ENCODE measurements around the gene SYNE4. TPM values are rescaled to one million over a fixed set of nuclear protein-coding genes. Genes with fewer than 3 reads are reported as not detected.

Gene SYNE4
- total RNA-seq, 2 donors from 2014 or later: 1.5 to 3.9 TPM

- Mint-ChIP-seq H3K4me1 (peaks cover 20% of the 10 kb centered on the region), H3K27me3 (no peaks in the 10 kb centered on the region), H3K27ac (peak overlapping the region; percentile 70), H3K4me3 (peak overlapping the region; percentile 72), H3K9me3 (no peaks in the 10 kb centered on the region), H3K36me3 (ENCODE audit: low read depth) (peaks cover 6% of the 10 kb centered on the region)
- ATAC-seq (replicated peaks): peak; percentile 25
Observed at GRCh38 chr19:36009220-36009619, 607 bp upstream of the SYNE4 start.

- Mint-ChIP-seq H3K27ac (no peak overlapping the region), H3K4me3 (no peak overlapping the region), H3K9me3 (no peaks in the 10 kb centered on the region), H3K27me3 (no peaks in the 10 kb centered on the region), H3K4me1 (peaks cover 11% of the 10 kb centered on the region), H3K36me3 (ENCODE audit: low read depth) (no peaks in the 10 kb centered on the region)
- ATAC-seq (replicated peaks): no peak
Observed at GRCh38 chr19:36006955-36007354, 1.7 kb downstream of the SYNE4 start.

GRCh38 chr19:36003284-36003683 is 5.3 kb downstream of the SYNE4 start:
- peaks cover 31% of the 10 kb centered on the region for H3K36me3 Mint-ChIP-seq (ENCODE audit: low read depth)
- no peak for ATAC-seq (replicated peaks)
- H3K4me3 Mint-ChIP-seq: no peak overlapping the region
- no peaks in the 10 kb centered on the region for H3K9me3 Mint-ChIP-seq
- H3K27me3 Mint-ChIP-seq: no peaks in the 10 kb centered on the region
- no peak overlapping the region for H3K27ac Mint-ChIP-seq
- H3K4me1 Mint-ChIP-seq: no peaks in the 10 kb centered on the region

- Mint-ChIP-seq H3K4me1 (peaks cover 7% of the 10 kb centered on the region), H3K36me3 (ENCODE audit: low read depth) (peaks cover 48% of the 10 kb centered on the region), H3K4me3 (no peak overlapping the region), H3K27ac (no peak overlapping the region), H3K27me3 (no peaks in the 10 kb centered on the region), H3K9me3 (no peaks in the 10 kb centered on the region)
- ATAC-seq (replicated peaks): no peak
Observed at GRCh38 chr19:36001605-36002004, 7.0 kb downstream of the SYNE4 start.

GRCh38 chr19:35996777-35997176 is 11.8 kb downstream of the SYNE4 start:
- ATAC-seq (replicated peaks): no peak
- Mint-ChIP-seq H3K27me3 (no peaks in the 10 kb centered on the region), H3K27ac (peak overlapping the region; percentile 87), H3K9me3 (no peaks in the 10 kb centered on the region), H3K4me1 (peaks cover 13% of the 10 kb centered on the region), H3K4me3 (peak overlapping the region; percentile 94), H3K36me3 (ENCODE audit: low read depth) (peaks cover 53% of the 10 kb centered on the region)

- ATAC-seq (replicated peaks): peak; percentile 96
- H3K27me3 Mint-ChIP-seq: no peaks in the 10 kb centered on the region
- no peaks in the 10 kb centered on the region for H3K9me3 Mint-ChIP-seq
Observed at GRCh38 chr19:35995048-35995993, 13.3 kb downstream of the SYNE4 start, which contains the start of gene SDHAF1. Gene SDHAF1 (plus strand): TSS chr19:35995188. CDS start chr19:35995275, 87 bp downstream.

GRCh38 chr19:35993923-35994598 is 14.6 kb downstream of the SYNE4 start:
- no peak for ATAC-seq (replicated peaks)
- Mint-ChIP-seq H3K27me3 (no peaks in the 10 kb centered on the region), H3K27ac (no peak overlapping the region), H3K4me3 (peak overlapping the region; percentile 94), H3K36me3 (ENCODE audit: low read depth) (peaks cover 30% of the 10 kb centered on the region), H3K4me1 (peaks cover 13% of the 10 kb centered on the region), H3K9me3 (no peaks in the 10 kb centered on the region)

More at GRCh38 chr19:35995048-35995993, 13.3 kb downstream of the SYNE4 start, which contains the start of gene SDHAF1:
- H3K36me3 Mint-ChIP-seq (ENCODE audit: low read depth): peaks cover 41% of the 10 kb centered on the region
- H3K4me3 Mint-ChIP-seq: peak within 1 kb of the TSS; percentile 94
- H3K4me1 Mint-ChIP-seq: peaks cover 13% of the 10 kb centered on the region
- peak within 1 kb of the TSS; percentile 94 for H3K27ac Mint-ChIP-seq

- no peaks in the 10 kb centered on the region for H3K27me3 Mint-ChIP-seq
- H3K9me3 Mint-ChIP-seq: no peaks in the 10 kb centered on the region
- peaks cover 13% of the 10 kb centered on the region for H3K4me1 Mint-ChIP-seq
- H3K27ac Mint-ChIP-seq: no peak overlapping the region
- no peak overlapping the region for H3K4me3 Mint-ChIP-seq
- ATAC-seq (replicated peaks): no peak
- peaks cover 21% of the 10 kb centered on the region for H3K36me3 Mint-ChIP-seq (ENCODE audit: low read depth)
Observed at GRCh38 chr19:35992907-35993765, 15.5 kb downstream of the SYNE4 start.

- Mint-ChIP-seq H3K27me3 (no peaks in the 10 kb centered on the region), H3K9me3 (no peaks in the 10 kb centered on the region), H3K4me3 (no peak overlapping the region)
Observed at GRCh38 chr19:35991731-35992450, 16.7 kb downstream of the SYNE4 start.

GRCh38 chr19:35990771-35991730 is 17.6 kb downstream of the SYNE4 start:
- Mint-ChIP-seq H3K27ac (peak overlapping the region; percentile 73), H3K27me3 (peaks cover 4% of the 10 kb centered on the region), H3K36me3 (ENCODE audit: low read depth) (no peaks in the 10 kb centered on the region), H3K4me1 (peaks cover under 1% of the 10 kb centered on the region), H3K4me3 (no peak overlapping the region), H3K9me3 (no peaks in the 10 kb centered on the region)
- ATAC-seq (replicated peaks): no peak

More at GRCh38 chr19:35991731-35992450, 16.7 kb downstream of the SYNE4 start:
- Mint-ChIP-seq H3K27ac (no peak overlapping the region), H3K36me3 (ENCODE audit: low read depth) (peaks cover 8% of the 10 kb centered on the region), H3K4me1 (peaks cover 9% of the 10 kb centered on the region)
- no peak for ATAC-seq (replicated peaks)

- no peak for ATAC-seq (replicated peaks)
- Mint-ChIP-seq H3K36me3 (ENCODE audit: low read depth) (no peaks in the 10 kb centered on the region), H3K27ac (peak overlapping the region; percentile 73), H3K4me3 (no peak overlapping the region), H3K27me3 (peaks cover 12% of the 10 kb centered on the region), H3K4me1 (no peaks in the 10 kb centered on the region), H3K9me3 (no peaks in the 10 kb centered on the region)
Observed at GRCh38 chr19:35990156-35990555, 18.5 kb downstream of the SYNE4 start.

- no peak overlapping the region for H3K4me3 Mint-ChIP-seq
- H3K27ac Mint-ChIP-seq: no peak overlapping the region
- no peaks in the 10 kb centered on the region for H3K4me1 Mint-ChIP-seq
- H3K27me3 Mint-ChIP-seq: peaks cover 23% of the 10 kb centered on the region
- H3K9me3 Mint-ChIP-seq: no peaks in the 10 kb centered on the region
- ATAC-seq (replicated peaks): no peak
- no peaks in the 10 kb centered on the region for H3K36me3 Mint-ChIP-seq (ENCODE audit: low read depth)
Observed at GRCh38 chr19:35988824-35989223, 19.8 kb downstream of the SYNE4 start.

GRCh38 chr19:35987571-35987896 is 21.1 kb downstream of the SYNE4 start:
- Mint-ChIP-seq H3K4me3 (peak overlapping the region; percentile 77), H3K4me1 (no peaks in the 10 kb centered on the region), H3K9me3 (no peaks in the 10 kb centered on the region), H3K36me3 (ENCODE audit: low read depth) (no peaks in the 10 kb centered on the region), H3K27ac (no peak overlapping the region), H3K27me3 (peaks cover 28% of the 10 kb centered on the region)
- no peak for ATAC-seq (replicated peaks)

Measured in activated T-helper 17 cell treated with anti-CD3 and anti-CD28 coated beads, Interleukin-2, amount 50 U/mL, for 72 hours (primary cell).